Activated naive CD4-positive, alpha-beta T cell treated with Interleukin-2 at 50 U/mL for 16 hours (primary cell): ENCODE measurements around the gene PPP3CA.

Experiments used
- DNase-seq: peaks from one replicate; pipeline ENCODE4 v3.0.0-alpha.2; 2020

The PPP3CA gene

GRCh38 chr4:101347267-101347556 lies at the start of gene PPP3CA:
Gene PPP3CA (minus strand): TSS chr4:101347526.
- peak; percentile 70 for DNase-seq

- no peak for DNase-seq
These were observed 45.9 kb upstream of the PPP3CA start for GRCh38 chr4:101393256-101393655.

GRCh38 chr4:101370663-101371210 lies 23.4 kb upstream of the PPP3CA start:
- no peak for DNase-seq

GRCh38 chr4:101367201-101367600 lies 19.9 kb upstream of the PPP3CA start:
- DNase-seq, result no peak

GRCh38 chr4:101366331-101366730 lies 19.0 kb upstream of the PPP3CA start:
- no peak for DNase-seq

GRCh38 chr4:101357751-101358150 lies 10.4 kb upstream of the PPP3CA start:
- no peak for DNase-seq

- no peak for DNase-seq
These were observed 9.6 kb upstream of the PPP3CA start for GRCh38 chr4:101356928-101357327.

- no peak for DNase-seq
These were observed 8.7 kb upstream of the PPP3CA start for GRCh38 chr4:101355767-101356702.

GRCh38 chr4:101355246-101355645 lies 7.9 kb upstream of the PPP3CA start:
- DNase-seq, result no peak

- DNase-seq, result no peak
These were observed 2.4 kb upstream of the PPP3CA start for GRCh38 chr4:101349801-101350064.

GRCh38 chr4:101348995-101349800 lies 1.9 kb upstream of the PPP3CA start:
- DNase-seq, result no peak

- no peak for DNase-seq
These were observed 1.1 kb upstream of the PPP3CA start for GRCh38 chr4:101348367-101348827.

- peak; percentile 99 for DNase-seq
These were observed 436 bp upstream of the PPP3CA start for GRCh38 chr4:101347557-101348366.

- peak; percentile 43 for DNase-seq
These were observed 717 bp downstream of the PPP3CA start for GRCh38 chr4:101346351-101347266.

GRCh38 chr4:101345596-101346350 lies 1.6 kb downstream of the PPP3CA start:
- peak; percentile 63 for DNase-seq

GRCh38 chr4:101345271-101345595 lies 2.1 kb downstream of the PPP3CA start:
- DNase-seq, result no peak

GRCh38 chr4:101339332-101339731 lies 8.0 kb downstream of the PPP3CA start:
- no peak for DNase-seq

- no peak for DNase-seq
These were observed 9.6 kb downstream of the PPP3CA start for GRCh38 chr4:101337688-101338087.

- DNase-seq, result no peak
These were observed 12.3 kb downstream of the PPP3CA start for GRCh38 chr4:101334963-101335572.

GRCh38 chr4:101332424-101332823 lies 14.9 kb downstream of the PPP3CA start:
- no peak for DNase-seq

GRCh38 chr4:101331017-101331416 lies 16.3 kb downstream of the PPP3CA start:
- no peak for DNase-seq
